GM21576 (cell line): Measurements from ENCODE around the gene LRRC8D.
A peak's percentile ranks its signal among the peaks of the same experiment; 100 is the strongest.

Experiments used
- ATAC-seq: cut with Tn5 transposase; IDR thresholded peaks from one replicate; pipeline ENCODE4 v1.9.1; 2021; ENCODE audit warnings: mild to moderate bottlenecking, moderate library complexity; ENCODE audit not compliant: unreplicated experiment

The LRRC8D gene

GRCh38 chr1:89832496-89833127, 11.8 kb downstream of the LRRC8D start:
- ATAC-seq = no peak

DNA sequence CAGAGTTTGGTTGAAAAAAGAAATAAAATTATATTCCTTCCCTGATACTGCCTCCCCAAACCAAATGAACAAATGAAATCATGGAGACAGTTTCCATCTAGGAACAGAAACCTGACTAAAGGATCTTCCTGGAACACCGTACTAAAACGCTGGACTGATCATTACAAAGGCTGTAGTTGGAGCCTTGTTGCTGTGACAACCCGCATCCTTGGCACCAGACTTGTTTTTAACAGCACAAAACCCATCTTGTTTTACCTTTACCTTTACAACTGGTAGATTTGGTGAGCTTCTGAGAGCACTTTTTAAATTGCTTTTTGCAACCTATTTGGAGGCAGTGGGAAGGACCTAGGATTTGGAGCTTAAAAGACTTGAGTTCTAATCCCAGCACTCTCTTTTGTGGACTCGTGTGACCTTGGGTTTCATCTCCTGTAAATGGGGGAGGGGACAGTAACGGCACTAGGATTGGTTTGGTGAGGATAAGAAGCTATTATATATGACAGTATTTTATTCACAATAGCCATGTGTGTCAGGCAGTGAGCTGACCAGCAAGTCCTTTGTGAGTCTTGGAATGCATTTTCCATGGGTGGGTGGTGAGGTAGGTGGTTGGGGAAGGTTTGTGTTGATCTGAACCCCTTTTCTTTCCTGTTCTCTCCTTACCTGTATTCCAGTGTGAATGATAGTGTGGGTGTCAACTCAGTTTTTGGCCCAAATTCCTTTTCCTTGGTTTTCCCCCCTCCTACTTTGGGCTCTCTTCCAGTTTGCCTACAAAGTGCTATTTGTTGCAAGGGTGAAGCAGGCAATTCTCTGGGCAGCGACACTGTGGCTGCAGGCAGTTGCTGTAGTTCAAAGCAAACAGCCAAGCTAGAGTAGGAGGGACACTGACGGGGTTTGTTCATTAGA, 12.6 kb downstream of the LRRC8D start:
- ATAC-seq = no peak

DNA sequence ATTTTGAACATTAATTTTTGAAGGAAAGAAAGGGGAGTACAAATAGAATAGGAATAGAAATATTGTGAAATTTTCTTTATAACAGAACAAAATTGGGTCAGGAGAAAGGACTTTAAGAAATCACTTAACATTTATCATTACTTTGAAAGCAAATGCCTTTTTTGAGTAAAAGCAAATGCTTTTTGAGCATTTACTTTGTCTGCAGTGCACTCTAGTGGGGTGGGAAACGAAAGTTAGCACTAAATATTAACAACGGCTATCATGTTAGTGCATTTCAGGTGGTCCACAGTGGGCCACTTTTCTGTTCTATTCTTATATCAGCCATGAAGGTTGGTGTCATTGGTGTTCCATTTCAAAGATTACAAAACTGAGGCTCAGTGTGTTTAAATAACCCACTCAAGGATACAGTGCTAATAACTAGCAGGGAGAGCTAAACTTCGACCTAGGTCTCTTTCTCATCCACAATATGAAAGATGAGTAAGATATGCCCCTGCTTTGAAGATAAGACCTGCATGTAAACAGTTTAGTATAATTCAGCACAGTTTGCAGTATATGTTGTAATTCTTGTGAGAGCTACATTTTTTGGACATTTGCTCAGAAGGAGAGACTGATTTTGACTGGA, 13.4 kb downstream of the LRRC8D start:
- ATAC-seq = no peak

DNA sequence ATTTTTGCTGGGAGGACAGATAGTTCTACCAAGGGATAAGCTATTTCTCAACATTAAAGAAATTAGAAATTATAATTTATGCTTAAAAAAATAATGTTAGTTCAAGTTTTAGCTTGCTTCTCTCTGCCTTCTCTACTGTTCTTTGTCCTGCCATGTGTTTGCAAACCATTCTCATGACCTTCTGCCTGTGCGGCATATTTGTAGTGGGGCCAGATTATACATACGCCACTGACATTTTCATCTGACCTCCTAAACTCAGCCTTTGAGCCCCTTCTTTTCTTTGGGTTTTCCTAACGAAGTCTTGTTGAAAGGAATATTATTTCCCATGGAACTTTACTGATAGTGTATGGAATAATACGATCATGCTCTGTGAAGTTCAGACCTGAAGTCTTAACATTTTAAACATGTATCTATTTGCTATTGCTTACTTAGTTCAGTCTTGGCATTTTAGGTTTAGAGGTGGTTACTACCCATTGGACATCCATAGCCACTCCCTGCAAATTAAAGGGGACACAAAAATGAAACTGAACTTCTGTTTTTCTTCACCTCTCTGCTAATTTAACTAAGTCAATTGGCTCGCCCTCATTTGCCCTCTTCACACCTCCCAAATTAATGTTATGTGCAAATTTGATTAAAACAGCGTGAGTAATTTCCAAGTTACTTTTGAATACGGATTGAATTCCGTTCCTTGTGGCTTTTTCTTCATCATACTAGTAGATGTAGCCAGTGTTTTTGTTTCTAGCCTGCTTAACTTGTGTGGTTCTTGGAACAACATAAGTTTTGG, 15.6 kb downstream of the LRRC8D start:
- no peak for ATAC-seq

DNA sequence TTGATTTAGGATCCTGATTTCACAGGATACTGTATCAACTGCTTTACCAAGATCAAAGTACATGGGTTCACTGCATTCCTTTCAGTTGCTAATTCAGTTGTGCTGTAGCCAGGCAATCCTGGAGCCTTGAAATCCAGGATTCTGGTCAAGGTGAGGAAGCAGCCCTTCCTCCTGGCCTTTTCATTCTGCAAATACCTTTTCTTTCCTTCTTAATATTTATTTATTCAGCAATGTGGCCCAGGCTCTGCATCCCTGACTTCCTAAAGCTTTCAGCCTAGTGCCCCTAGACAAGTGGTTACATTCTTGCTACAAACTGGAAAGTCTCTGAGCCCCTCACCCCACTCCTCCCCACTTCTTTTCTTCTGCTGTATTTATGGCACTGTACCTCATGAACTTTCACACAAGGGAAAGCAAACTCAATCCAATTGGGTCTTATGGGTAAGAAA, 16.2 kb downstream of the LRRC8D start:
- ATAC-seq = no peak

- no peak for ATAC-seq
Measured at GRCh38 chr1:89837510-89837909, 16.7 kb downstream of the LRRC8D start.

- ATAC-seq = no peak
Measured at GRCh38 chr1:89839516-89839915, 18.7 kb downstream of the LRRC8D start.

DNA sequence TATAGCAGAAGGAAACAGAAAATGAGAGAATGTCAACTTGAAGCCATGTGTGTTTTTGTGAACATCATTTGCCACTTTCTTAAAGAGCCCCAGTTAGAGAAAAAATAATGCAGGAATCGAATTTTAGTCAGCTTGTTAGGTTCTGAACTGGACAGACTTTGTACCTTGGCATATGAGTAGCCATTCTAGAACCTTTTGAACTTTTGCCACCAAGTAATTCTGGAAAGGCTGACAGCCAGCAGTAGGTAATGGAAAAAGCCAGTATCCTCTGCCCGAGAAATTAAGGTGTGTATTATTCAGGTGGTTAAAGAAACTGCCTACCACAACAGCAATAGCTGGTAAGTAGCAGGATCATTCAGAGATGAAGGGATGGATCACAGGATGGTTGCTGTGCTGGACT, 20.7 kb downstream of the LRRC8D start:
- ATAC-seq = no peak

DNA sequence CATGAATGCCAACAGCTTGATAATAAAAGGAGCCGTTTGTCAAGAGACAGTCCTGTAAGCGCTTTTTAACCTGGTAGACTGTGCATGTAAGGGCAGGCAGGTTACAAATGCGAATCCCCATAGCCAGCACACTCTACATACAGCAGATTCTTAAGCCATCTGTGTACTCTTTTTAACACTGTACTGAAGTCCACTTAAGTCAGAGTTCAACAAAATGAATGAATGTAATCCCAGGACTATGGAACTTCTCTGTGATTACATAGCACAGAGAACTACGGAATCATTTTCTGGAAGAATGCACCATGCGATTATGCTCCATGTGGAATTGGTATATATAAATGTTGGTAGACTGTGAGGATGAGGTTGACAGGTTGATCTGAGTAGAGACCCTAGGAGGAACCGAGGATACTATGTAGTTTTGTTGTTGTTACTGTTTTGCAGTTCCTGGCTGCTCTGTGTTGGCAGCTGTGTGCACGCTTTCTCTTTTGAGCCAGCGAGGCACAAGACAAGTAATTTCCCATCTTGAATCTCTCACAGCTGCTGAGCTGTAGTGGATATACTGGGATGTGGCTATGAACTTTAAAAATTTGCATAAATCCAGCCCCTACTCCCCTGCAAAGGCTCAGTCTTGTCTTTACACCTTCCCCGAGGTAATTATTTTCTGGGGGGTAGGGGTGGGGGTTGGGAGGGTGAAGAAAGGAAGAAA, 21.9 kb downstream of the LRRC8D start:
- ATAC-seq = peak; percentile 36

GRCh38 chr1:89843273-89844130, 22.7 kb downstream of the LRRC8D start:
- peak; percentile 81 for ATAC-seq

DNA sequence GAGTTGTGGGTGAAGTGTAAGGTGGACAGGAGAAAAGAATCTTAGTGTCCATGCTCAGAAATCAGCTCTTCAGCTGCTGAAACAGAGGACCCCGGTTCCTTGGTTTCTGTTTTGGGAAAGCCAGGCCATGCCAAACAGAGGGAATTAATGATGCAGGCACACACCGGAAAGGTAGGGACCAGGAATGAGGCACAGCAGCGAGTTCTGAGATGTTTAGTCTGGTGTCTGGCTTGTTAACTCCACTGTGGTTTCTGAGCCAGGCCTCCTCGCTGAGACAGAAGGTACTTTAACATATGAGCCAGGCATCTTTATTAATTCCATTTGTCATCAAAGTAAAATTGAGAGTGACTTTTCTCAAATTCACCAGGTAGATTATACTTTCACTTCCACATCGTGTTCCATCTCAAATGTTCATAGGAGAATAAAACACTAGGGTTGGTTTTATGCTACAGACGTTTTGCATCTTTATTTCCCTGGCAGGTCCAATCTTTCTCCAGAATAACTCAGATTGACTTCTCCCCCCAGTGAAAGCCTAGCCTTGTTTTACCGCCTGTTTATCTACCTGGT, 23.5 kb downstream of the LRRC8D start:
- ATAC-seq = no peak

GRCh38 chr1:89844860-89845259, 24.0 kb downstream of the LRRC8D start:
- ATAC-seq = no peak

DNA sequence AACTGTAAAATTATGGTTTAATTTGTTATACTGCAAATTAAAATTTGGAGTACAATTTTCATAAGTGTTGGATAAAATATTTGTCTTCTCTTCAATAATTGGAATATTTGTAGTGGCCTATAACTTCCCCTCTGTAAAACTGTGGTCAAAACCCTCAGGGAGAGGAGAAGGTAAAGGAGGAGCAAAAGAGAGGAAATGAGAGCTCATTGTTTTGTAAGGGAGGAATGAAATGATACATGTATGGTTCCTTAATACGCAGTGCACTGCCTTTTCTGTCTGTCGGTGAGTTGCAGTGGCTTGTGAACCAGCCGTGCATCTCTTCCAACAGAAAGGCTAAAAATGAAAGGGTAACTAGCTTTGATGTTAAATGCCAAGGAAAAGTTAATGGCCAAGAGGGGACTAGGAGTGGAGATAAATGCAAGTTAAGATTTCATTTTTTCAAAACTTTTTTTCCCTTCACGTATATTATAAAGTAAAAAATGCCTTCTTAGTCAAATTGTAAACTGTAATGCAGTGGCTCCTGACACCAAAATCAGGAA, 26.4 kb downstream of the LRRC8D start:
- no peak for ATAC-seq

GRCh38 chr1:89850844-89851415, 30.1 kb downstream of the LRRC8D start:
- no peak for ATAC-seq

- ATAC-seq = no peak
Measured at GRCh38 chr1:89854140-89854539, 33.3 kb downstream of the LRRC8D start.

DNA sequence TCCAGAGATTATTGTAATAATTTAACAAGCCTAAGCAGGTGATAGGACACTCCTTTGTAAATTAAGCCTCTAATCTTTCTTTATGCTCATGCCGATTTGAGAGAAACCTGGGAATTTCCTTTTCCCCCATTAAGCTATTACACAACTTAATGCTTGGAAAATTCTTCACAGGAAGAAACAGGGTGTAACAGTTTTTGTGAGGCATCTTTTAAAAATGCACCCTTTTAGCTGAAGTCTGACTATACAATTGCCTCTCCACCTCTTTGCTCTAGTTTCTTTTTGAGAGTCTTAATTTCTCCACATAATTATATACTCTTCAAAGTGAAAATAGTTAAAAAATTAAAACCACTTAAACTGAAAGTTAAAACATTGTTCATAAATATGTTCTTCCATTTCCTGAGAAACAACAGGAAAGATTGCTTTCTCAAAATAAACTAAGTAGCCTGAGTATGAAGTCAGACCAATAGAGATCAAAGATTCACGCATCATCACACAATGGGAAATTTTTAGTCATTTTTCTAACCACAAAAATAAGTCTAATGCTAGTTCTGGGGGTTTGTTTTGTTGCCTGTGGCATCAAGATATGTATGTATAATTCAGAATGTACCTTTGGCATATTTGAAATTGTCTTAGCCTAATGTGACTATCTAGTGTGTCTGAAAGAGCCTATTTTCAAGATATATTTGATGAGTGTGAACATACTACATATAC, 34.7 kb downstream of the LRRC8D start:
- no peak for ATAC-seq

- no peak for ATAC-seq
Measured at GRCh38 chr1:89863165-89863830, 42.5 kb downstream of the LRRC8D start.
